ENCODE results near the gene MYO9A. TPM values are rescaled to one million over a fixed set of nuclear protein-coding genes. Genes with fewer than 3 reads are reported as not detected.

Gene MYO9A
- polyA plus RNA-seq, 2 donors, result 2.6 to 4.3 TPM

GRCh38 chr15:71790081-71790480 lies 327.9 kb downstream of the MYO9A start:
- Histone ChIP-seq H3K9me3 (ENCODE audit: control insufficient read depth in 2 of 2, insufficient read depth in 1 of 2, low read depth in 1 of 2, low read length in 1 of 2) (no peaks in the 10 kb centered on the region), H3K36me3 (ENCODE audit: control insufficient read depth in 2 of 2, insufficient read depth in 2 of 2, low read length in 1 of 2) (no peaks in the 10 kb centered on the region), H3K4me1 (ENCODE audit: control insufficient read depth in 2 of 2, insufficient read depth in 2 of 2, low read length in 1 of 2) (peaks cover 0 to 2% of the 10 kb centered on the region in 2 donors), H3K27me3 (ENCODE audit: control insufficient read depth in 1 of 2, insufficient read depth in 2 of 2, low read length in 2 of 2) (no peaks in the 10 kb centered on the region), H3K4me3 (ENCODE audit: low read depth in 1 of 2, low read length in 2 of 2) (no peak overlapping the region), H3K27ac (ENCODE audit: low read depth in 2 of 2, low read length in 1 of 2) (no peak overlapping the region)
- 63 to 78% methylated on average over 10 of the region's 10 CpGs for WGBS, 2 donors

DNA sequence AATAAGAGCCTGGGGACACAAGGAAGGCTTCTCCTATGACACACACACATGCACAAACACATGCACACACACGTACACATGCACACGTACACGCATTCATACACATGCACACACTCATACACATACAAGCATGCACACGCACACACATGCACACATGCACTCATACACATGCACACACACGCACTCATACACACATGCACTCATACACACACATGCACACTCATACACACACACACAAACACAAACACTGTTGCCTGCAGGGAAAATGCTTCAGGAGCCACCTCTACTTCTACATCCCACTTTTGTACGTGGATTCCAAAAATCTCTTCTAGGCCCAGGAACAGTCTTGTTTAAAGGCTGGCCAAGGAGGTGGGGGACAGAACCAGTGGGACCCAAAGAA lies 328.3 kb downstream of the MYO9A start:
- H3K27ac ChIP-seq (ENCODE audit: low read depth in 2 of 2, low read length in 1 of 2), result no peak overlapping the region
- no peaks in the 10 kb centered on the region for H3K9me3 ChIP-seq (ENCODE audit: control insufficient read depth in 2 of 2, insufficient read depth in 1 of 2, low read depth in 1 of 2, low read length in 1 of 2)
- no peak overlapping the region for H3K4me3 ChIP-seq (ENCODE audit: low read depth in 1 of 2, low read length in 2 of 2)
- peaks cover 0 to 2% of the 10 kb centered on the region in 2 donors for H3K4me1 ChIP-seq (ENCODE audit: control insufficient read depth in 2 of 2, insufficient read depth in 2 of 2, low read length in 1 of 2)
- H3K36me3 ChIP-seq (ENCODE audit: control insufficient read depth in 2 of 2, insufficient read depth in 2 of 2, low read length in 1 of 2), result no peaks in the 10 kb centered on the region
- H3K27me3 ChIP-seq (ENCODE audit: control insufficient read depth in 1 of 2, insufficient read depth in 2 of 2, low read length in 2 of 2), result no peaks in the 10 kb centered on the region
- WGBS, 2 donors, result 84 to 93% methylated on average over 6 of the region's 6 CpGs

DNA sequence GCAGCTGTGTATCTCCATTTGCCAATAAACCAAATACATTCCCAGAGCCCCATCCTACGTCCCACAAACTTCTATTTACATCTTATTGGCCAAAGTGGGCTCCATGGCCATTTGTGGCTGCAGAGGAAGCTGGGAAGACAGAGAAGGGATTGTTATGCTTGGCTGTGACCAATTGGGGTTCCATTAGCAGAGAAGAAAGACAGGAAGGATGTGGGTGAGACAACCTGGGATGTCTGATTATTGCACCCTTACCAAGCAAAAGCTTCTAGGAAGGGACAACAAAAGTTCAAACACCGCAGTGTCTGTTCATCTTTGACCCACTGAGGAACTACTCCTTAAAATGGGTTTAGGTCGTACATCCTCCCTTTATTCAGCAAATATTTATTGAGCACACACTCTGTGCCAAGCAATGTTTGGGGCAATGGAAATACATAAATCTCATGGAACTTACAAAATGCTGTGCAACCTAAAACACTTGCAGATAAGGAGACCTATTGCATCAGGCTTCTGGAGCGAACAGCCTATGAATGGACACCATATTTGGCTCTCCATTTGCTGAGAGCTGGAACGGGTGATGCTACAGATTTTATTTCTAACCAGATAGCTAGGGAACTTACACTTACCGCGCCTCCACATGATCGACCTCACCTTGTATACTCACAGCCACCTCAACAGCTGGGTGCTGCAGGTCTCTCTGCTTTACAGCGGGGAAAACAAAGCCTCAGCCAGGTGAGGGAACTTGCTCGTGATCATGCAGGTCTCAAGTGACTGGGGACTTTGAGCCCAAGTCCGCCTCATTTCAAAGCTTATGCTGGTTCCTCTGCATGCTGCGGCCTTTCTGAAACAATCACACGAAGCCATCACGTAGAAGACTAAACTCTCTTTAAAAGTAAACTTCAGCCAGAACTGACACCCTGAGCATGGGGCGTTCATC lies 329.0 kb downstream of the MYO9A start:
- Histone ChIP-seq H3K9me3 (ENCODE audit: control insufficient read depth in 2 of 2, insufficient read depth in 1 of 2, low read depth in 1 of 2, low read length in 1 of 2) (no peaks in the 10 kb centered on the region), H3K27me3 (ENCODE audit: control insufficient read depth in 1 of 2, insufficient read depth in 2 of 2, low read length in 2 of 2) (no peaks in the 10 kb centered on the region), H3K4me1 (ENCODE audit: control insufficient read depth in 2 of 2, insufficient read depth in 2 of 2, low read length in 1 of 2) (peaks cover 0 to 2% of the 10 kb centered on the region in 2 donors), H3K27ac (ENCODE audit: low read depth in 2 of 2, low read length in 1 of 2) (no peak overlapping the region), H3K36me3 (ENCODE audit: control insufficient read depth in 2 of 2, insufficient read depth in 2 of 2, low read length in 1 of 2) (no peaks in the 10 kb centered on the region), H3K4me3 (ENCODE audit: low read depth in 1 of 2, low read length in 2 of 2) (no peak overlapping the region)
- 82 to 86% methylated on average over 15 of the region's 15 CpGs for WGBS, 2 donors

GRCh38 chr15:71786673-71787072 lies 331.3 kb downstream of the MYO9A start:
- H3K4me3 ChIP-seq (ENCODE audit: low read depth in 1 of 2, low read length in 2 of 2), result no peak overlapping the region
- H3K27me3 ChIP-seq (ENCODE audit: control insufficient read depth in 1 of 2, insufficient read depth in 2 of 2, low read length in 2 of 2), result no peaks in the 10 kb centered on the region
- no peaks in the 10 kb centered on the region for H3K36me3 ChIP-seq (ENCODE audit: control insufficient read depth in 2 of 2, insufficient read depth in 2 of 2, low read length in 1 of 2)
- no peaks in the 10 kb centered on the region for H3K9me3 ChIP-seq (ENCODE audit: control insufficient read depth in 2 of 2, insufficient read depth in 1 of 2, low read depth in 1 of 2, low read length in 1 of 2)
- H3K4me1 ChIP-seq (ENCODE audit: control insufficient read depth in 2 of 2, insufficient read depth in 2 of 2, low read length in 1 of 2), result peaks cover 0 to 2% of the 10 kb centered on the region in 2 donors
- no peak overlapping the region for H3K27ac ChIP-seq (ENCODE audit: low read depth in 2 of 2, low read length in 1 of 2)
- WGBS, 2 donors, result 80% methylated on average over 7 of the region's 7 CpGs

DNA sequence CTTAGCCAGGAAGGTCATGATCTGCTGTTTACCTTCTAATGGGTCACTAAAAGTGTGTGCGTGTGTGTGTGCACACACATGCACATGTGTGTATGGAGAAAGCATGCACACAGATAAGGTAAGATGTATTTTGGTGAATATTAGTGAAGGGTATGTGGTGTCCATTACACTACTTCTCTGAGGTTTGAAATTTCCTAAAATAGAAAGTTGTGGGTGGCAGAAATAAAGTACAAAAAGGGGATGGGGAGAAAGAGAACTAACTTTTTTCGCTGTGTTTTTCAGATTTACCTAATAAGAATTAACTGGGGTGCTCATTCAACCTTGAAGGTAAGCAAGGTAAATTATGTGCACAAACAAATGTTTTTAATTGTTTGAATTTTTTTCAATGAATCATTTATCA lies 332.0 kb downstream of the MYO9A start:
- Histone ChIP-seq H3K9me3 (ENCODE audit: control insufficient read depth in 2 of 2, insufficient read depth in 1 of 2, low read depth in 1 of 2, low read length in 1 of 2) (no peaks in the 10 kb centered on the region), H3K27ac (ENCODE audit: low read depth in 2 of 2, low read length in 1 of 2) (no peak overlapping the region), H3K4me3 (ENCODE audit: low read depth in 1 of 2, low read length in 2 of 2) (no peak overlapping the region), H3K4me1 (ENCODE audit: control insufficient read depth in 2 of 2, insufficient read depth in 2 of 2, low read length in 1 of 2) (peaks cover 0 to 2% of the 10 kb centered on the region in 2 donors), H3K27me3 (ENCODE audit: control insufficient read depth in 1 of 2, insufficient read depth in 2 of 2, low read length in 2 of 2) (no peaks in the 10 kb centered on the region), H3K36me3 (ENCODE audit: control insufficient read depth in 2 of 2, insufficient read depth in 2 of 2, low read length in 1 of 2) (no peaks in the 10 kb centered on the region)
- 85 to 86% methylated on average over 2 of the region's 2 CpGs for WGBS, 2 donors

DNA sequence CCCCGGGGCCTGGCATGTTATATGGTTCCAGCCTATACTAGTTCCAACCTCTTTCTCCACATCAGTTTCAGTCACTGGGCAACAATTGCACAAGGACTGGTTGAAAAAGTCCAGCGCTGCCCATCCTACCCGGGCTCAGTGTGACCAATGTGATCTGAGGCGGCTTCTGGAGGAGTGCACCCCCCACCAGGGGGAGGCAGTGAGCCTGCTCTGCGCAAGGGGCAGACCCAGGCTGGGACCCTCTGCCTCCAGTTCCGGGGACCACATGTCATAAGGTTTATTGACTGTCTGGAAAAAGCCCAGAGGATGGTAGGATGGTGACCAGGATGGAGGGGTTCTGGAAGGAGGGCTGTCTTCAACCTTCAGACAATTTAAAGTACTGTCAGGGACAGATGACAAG lies 333.2 kb downstream of the MYO9A start:
- no peaks in the 10 kb centered on the region for H3K36me3 ChIP-seq (ENCODE audit: control insufficient read depth in 2 of 2, insufficient read depth in 2 of 2, low read length in 1 of 2)
- WGBS, 2 donors, result 73 to 75% methylated on average over 6 of the region's 6 CpGs
- H3K27me3 ChIP-seq (ENCODE audit: control insufficient read depth in 1 of 2, insufficient read depth in 2 of 2, low read length in 2 of 2), result no peaks in the 10 kb centered on the region
- H3K4me1 ChIP-seq (ENCODE audit: control insufficient read depth in 2 of 2, insufficient read depth in 2 of 2, low read length in 1 of 2), result peaks cover 0 to 2% of the 10 kb centered on the region in 2 donors
- H3K9me3 ChIP-seq (ENCODE audit: control insufficient read depth in 2 of 2, insufficient read depth in 1 of 2, low read depth in 1 of 2, low read length in 1 of 2), result no peaks in the 10 kb centered on the region
- H3K27ac ChIP-seq (ENCODE audit: low read depth in 2 of 2, low read length in 1 of 2), result no peak overlapping the region
- no peak overlapping the region for H3K4me3 ChIP-seq (ENCODE audit: low read depth in 1 of 2, low read length in 2 of 2)

DNA sequence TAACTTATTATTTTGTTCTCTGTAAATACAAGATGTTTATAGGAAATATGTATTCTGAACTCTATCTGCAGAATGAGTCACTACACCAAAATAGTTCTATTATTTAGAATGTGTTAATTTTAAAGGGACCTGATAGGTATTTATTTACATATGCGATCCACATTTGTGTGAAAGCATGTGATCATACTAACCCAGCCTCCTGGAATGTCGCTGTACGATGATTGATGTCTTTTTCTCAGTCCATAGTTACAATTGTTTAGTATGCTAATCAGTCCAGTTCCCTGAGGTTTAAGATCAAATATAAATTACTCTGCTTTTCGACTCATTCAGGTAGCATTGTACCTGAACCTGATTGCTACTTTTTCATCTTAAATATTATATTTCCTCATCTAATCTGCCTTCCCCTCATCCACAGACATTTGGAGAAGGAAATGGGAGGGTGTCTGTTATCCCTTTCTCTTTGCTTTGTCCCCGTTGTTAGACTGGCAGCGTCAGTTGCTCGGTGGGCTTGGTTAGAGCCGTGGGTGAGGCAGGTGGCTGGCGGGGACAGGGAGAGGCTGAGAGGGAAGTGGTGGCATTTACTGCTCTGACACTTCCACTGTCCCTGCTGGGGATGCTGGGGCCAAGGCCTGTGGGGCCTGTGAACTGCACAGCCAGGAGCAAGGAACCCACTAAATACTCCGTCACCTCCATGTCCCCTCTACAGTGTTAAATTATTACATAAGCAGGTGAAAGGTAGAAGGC lies 335.4 kb downstream of the MYO9A start:
- no peak overlapping the region for H3K4me3 ChIP-seq (ENCODE audit: low read depth in 1 of 2, low read length in 2 of 2)
- 61 to 62% methylated on average over 10 of the region's 10 CpGs for WGBS, 2 donors
- peaks cover 3 to 4% of the 10 kb centered on the region in 2 donors for H3K36me3 ChIP-seq (ENCODE audit: control insufficient read depth in 2 of 2, insufficient read depth in 2 of 2, low read length in 1 of 2)
- no peaks in the 10 kb centered on the region for H3K27me3 ChIP-seq (ENCODE audit: control insufficient read depth in 1 of 2, insufficient read depth in 2 of 2, low read length in 2 of 2)
- no peaks in the 10 kb centered on the region for H3K4me1 ChIP-seq (ENCODE audit: control insufficient read depth in 2 of 2, insufficient read depth in 2 of 2, low read length in 1 of 2)
- H3K9me3 ChIP-seq (ENCODE audit: control insufficient read depth in 2 of 2, insufficient read depth in 1 of 2, low read depth in 1 of 2, low read length in 1 of 2), result no peaks in the 10 kb centered on the region
- H3K27ac ChIP-seq (ENCODE audit: low read depth in 2 of 2, low read length in 1 of 2), result no peak overlapping the region

- WGBS, 2 donors, result 77 to 79% methylated on average over 8 of the region's 8 CpGs
- no peaks in the 10 kb centered on the region for H3K27me3 ChIP-seq (ENCODE audit: control insufficient read depth in 1 of 2, insufficient read depth in 2 of 2, low read length in 2 of 2)
These were observed 336.0 kb downstream of the MYO9A start for GRCh38 chr15:71781965-71782265.

GRCh38 chr15:71781179-71781964 lies 336.6 kb downstream of the MYO9A start:
- Histone ChIP-seq H3K27ac (ENCODE audit: low read depth in 2 of 2, low read length in 1 of 2) (no peak overlapping the region), H3K4me3 (ENCODE audit: low read depth in 1 of 2, low read length in 2 of 2) (no peak overlapping the region), H3K36me3 (ENCODE audit: control insufficient read depth in 2 of 2, insufficient read depth in 2 of 2, low read length in 1 of 2) (peaks cover 4 to 10% of the 10 kb centered on the region in 2 donors), H3K9me3 (ENCODE audit: control insufficient read depth in 2 of 2, insufficient read depth in 1 of 2, low read depth in 1 of 2, low read length in 1 of 2) (no peaks in the 10 kb centered on the region), H3K4me1 (ENCODE audit: control insufficient read depth in 2 of 2, insufficient read depth in 2 of 2, low read length in 1 of 2) (no peaks in the 10 kb centered on the region), H3K27me3 (ENCODE audit: control insufficient read depth in 1 of 2, insufficient read depth in 2 of 2, low read length in 2 of 2) (no peaks in the 10 kb centered on the region)
- 67 to 70% methylated on average over 9 of the region's 9 CpGs for WGBS, 2 donors

More at GRCh38 chr15:71781965-71782265, 336.0 kb downstream of the MYO9A start:
- no peaks in the 10 kb centered on the region for H3K4me1 ChIP-seq (ENCODE audit: control insufficient read depth in 2 of 2, insufficient read depth in 2 of 2, low read length in 1 of 2)
- H3K27ac ChIP-seq (ENCODE audit: low read depth in 2 of 2, low read length in 1 of 2), result no peak overlapping the region
- H3K9me3 ChIP-seq (ENCODE audit: control insufficient read depth in 2 of 2, insufficient read depth in 1 of 2, low read depth in 1 of 2, low read length in 1 of 2), result no peaks in the 10 kb centered on the region
- H3K36me3 ChIP-seq (ENCODE audit: control insufficient read depth in 2 of 2, insufficient read depth in 2 of 2, low read length in 1 of 2), result peaks cover 4 to 9% of the 10 kb centered on the region in 2 donors
- H3K4me3 ChIP-seq (ENCODE audit: low read depth in 1 of 2, low read length in 2 of 2), result no peak overlapping the region

Data from esophagus (tissue), 2 donors.